Thyroid gland (tissue), 4 donors: ENCODE data around the gene DNTT.

Source experiments
- POLR2A ChIP-seq, 2 donors: fragments of 450-650 bp; IDR thresholded peaks; one replicate each; pipeline ENCODE4 v1.6.1; 2017; ENCODE audit warnings: antibody characterized with exemption in 2 of 2, mild to moderate bottlenecking in 2 of 2, moderate library complexity in 1 of 2
- TF ChIP-seq, protein P1 (sequence below), 6 experiments: fragments of 200-600 bp in 3 of 6; fragments of 450-650 bp in 3 of 6; sonication (generic) in 3 of 6; IDR thresholded peaks; one replicate each; pipeline ENCODE4 v1.5.1; 2016 to 2019; ENCODE audit warnings: antibody characterized with exemption in 6 of 6, mild to moderate bottlenecking in 2 of 6, inconsistent platforms in 1 of 6, moderate library complexity in 1 of 6

DNA sequence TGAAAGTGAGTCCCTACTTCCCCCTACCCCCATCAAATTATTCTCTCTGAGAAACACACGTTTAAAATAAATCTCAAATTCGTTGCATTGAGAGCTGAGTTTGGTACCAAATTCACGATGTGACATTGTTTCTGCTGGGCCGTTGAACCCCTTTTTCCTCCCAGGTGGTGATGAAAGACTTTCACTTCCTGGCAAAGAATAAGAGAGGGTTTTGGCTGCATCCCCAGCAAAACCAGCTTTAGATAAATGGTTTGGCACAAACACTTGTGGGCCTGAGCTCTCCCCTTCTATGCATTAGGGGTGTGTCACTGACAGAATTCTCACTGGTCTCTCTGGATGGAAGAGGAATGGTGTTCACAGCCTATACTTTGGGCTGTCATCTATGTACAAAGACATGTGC, 8.8 kb upstream of the DNTT start:
- no peak for TF ChIP-seq POLR2A (IDR thresholded peaks at IDR 0.05)
- TF ChIP-seq, protein P1, sequence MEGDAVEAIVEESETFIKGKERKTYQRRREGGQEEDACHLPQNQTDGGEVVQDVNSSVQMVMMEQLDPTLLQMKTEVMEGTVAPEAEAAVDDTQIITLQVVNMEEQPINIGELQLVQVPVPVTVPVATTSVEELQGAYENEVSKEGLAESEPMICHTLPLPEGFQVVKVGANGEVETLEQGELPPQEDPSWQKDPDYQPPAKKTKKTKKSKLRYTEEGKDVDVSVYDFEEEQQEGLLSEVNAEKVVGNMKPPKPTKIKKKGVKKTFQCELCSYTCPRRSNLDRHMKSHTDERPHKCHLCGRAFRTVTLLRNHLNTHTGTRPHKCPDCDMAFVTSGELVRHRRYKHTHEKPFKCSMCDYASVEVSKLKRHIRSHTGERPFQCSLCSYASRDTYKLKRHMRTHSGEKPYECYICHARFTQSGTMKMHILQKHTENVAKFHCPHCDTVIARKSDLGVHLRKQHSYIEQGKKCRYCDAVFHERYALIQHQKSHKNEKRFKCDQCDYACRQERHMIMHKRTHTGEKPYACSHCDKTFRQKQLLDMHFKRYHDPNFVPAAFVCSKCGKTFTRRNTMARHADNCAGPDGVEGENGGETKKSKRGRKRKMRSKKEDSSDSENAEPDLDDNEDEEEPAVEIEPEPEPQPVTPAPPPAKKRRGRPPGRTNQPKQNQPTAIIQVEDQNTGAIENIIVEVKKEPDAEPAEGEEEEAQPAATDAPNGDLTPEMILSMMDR (IDR thresholded peaks at IDR 0.05): no peak
